Esophagus (tissue), 2 donors: Measurements from ENCODE around the gene BRF1. TPM values are rescaled to one million over a fixed set of nuclear protein-coding genes. Genes with fewer than 3 reads are reported as not detected.

Source experiments
- H3K27ac ChIP-seq, 2 donors: one replicate each; pipeline ENCODE4 v1.5.1; 2013; ENCODE audit warnings: low read depth in 2 of 2, mild to moderate bottlenecking in 2 of 2, inconsistent platforms in 1 of 2, low read length in 1 of 2, moderate library complexity in 1 of 2
- H3K27me3 ChIP-seq, 2 donors: one replicate each; pipeline ENCODE4 v1.6.1; 2013; ENCODE audit warnings: low read length in 2 of 2, control low read depth in 1 of 2, mild to moderate bottlenecking in 1 of 2; ENCODE audit not compliant: insufficient read depth in 2 of 2, control insufficient read depth in 1 of 2
- H3K36me3 ChIP-seq, 2 donors: one replicate each; pipeline ENCODE4 v1.6.1; 2013; ENCODE audit warnings: low read length in 1 of 2; ENCODE audit not compliant: control insufficient read depth in 2 of 2, insufficient read depth in 2 of 2
- H3K4me1 ChIP-seq, 2 donors: one replicate each; pipeline ENCODE4 v1.6.1; 2013; ENCODE audit warnings: low read length in 1 of 2; ENCODE audit not compliant: control insufficient read depth in 2 of 2, insufficient read depth in 2 of 2
- H3K4me3 ChIP-seq, 2 donors: one replicate each; pipeline ENCODE4 v1.5.1; 2013; ENCODE audit warnings: low read length in 2 of 2, mild to moderate bottlenecking in 2 of 2, low read depth in 1 of 2, moderate library complexity in 1 of 2
- H3K9me3 ChIP-seq, 2 donors: one replicate each; pipeline ENCODE4 v1.6.1; 2013; ENCODE audit warnings: mild to moderate bottlenecking in 2 of 2, low read depth in 1 of 2, low read length in 1 of 2, moderate library complexity in 1 of 2; ENCODE audit not compliant: control insufficient read depth in 2 of 2, insufficient read depth in 1 of 2
- WGBS, 2 donors: extraction: QIAGEN DNeasy Blood & Tissue Kit; methylation state at CpG; one replicate each; pipeline ENCODE4 v1.1.7; 2013; 5-methylcytosine and 5-hydroxymethylcytosine counted together
- polyA plus RNA-seq, 2 donors: library from polyadenylated mRNA; stranded (reverse); fragments of 200-250 nt; gene quantifications; one replicate each; pipeline ENCODE4 v1.2.3, GENCODE V29; 2013
- donor health status: healthy with polysubstance abuse.
- donor health status: Bipolar disorder and iron deficiency.

BRF1 gene
- polyA plus RNA-seq, 2 donors = 11.1 to 30.2 TPM

DNA sequence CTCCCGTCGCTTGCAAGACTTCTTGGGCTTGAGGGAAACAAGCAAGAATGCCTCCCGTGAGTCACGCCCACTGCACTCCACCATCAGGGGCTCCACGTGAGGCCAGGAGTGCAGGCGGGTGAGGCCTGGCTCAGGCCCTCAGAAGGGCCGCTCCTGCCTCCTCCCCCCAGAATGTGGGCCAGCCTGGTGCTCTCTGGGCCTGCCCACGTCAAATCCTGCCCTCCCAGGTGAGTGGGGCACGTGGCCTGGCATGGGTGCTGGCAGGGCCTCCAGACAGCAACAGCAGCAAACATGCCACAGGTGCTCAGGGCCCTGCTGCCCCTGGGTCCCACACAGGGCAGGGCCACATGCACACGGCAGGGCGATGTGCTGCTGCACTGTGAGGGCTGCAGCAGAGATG, 83.0 kb downstream of the BRF1 start:
- H3K27ac ChIP-seq = no peak overlapping the region
- H3K9me3 ChIP-seq = peaks cover 0 to 4% of the 10 kb centered on the region in 2 donors
- WGBS, 2 donors = 88 to 91% methylated on average over 11 of the region's 11 CpGs
- H3K4me1 ChIP-seq = peaks cover 0 to 3% of the 10 kb centered on the region in 2 donors
- H3K27me3 ChIP-seq = no peaks in the 10 kb centered on the region
- H3K4me3 ChIP-seq = no peak overlapping the region
- peaks cover 0 to 67% of the 10 kb centered on the region in 2 donors for H3K36me3 ChIP-seq

DNA sequence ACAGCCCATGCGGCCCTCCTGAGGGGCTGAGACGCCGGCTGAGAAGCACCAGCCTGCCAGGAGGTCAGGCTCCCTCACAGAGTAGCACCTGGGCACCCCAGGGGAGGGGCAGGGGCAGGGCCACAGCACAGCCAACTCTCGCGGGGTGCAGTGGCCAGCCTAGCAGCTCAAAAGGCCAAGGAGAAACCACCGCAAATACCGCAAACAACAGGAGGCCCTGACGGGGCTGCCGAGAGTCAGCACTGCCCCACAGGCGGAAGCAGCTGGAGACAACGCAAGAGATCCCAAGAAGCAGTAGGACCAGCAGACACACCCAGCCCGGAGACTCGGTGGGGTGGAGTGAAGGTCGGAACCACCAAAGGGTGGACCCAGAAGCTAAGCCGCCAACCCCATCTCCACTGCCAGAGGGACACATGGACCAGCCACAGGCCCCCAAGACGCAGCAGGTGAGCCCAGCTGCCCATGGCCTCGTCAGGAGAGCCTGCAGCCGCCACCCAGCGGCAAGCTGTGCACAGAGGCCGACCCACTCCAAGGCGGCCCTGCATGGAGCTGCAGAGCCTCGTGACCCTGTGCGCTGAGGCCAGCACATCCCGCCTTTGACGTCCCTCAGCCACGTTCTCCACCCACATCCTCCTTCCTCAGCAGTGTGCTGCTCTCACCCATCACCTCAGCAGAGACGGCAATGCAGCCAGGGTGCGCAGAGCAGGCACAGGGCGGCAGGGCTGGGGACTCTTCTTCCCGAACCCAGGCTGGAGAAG, 84.1 kb downstream of the BRF1 start:
- Histone ChIP-seq H3K27ac (no peak overlapping the region), H3K4me3 (no peak overlapping the region), H3K27me3 (no peaks in the 10 kb centered on the region), H3K36me3 (peaks cover 0 to 71% of the 10 kb centered on the region in 2 donors), H3K4me1 (peaks cover 0 to 3% of the 10 kb centered on the region in 2 donors), H3K9me3 (peaks cover 0 to 4% of the 10 kb centered on the region in 2 donors)
- 92 to 93% methylated on average over 28 to 30 of the region's 30 CpGs for WGBS, 2 donors

DNA sequence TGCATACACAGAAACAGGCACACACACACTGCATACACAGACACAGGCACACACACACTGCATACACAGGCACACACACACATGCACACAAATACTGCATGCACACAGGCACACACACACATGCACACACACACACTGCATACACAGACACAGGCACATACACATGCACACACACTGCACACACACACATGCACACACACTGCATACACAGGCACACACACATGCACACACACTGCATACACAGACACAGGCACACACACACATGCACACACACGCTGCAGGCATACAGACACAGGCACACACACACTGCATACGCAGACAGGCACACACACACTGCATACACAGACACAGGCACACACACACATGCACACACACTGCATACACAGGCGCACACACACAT, 85.2 kb downstream of the BRF1 start:
- H3K27me3 ChIP-seq = no peaks in the 10 kb centered on the region
- H3K4me3 ChIP-seq = no peak overlapping the region
- 97 to 99% methylated on average over 3 of the region's 3 CpGs for WGBS, 2 donors
- H3K9me3 ChIP-seq = peaks cover 0 to 4% of the 10 kb centered on the region in 2 donors
- peaks cover 0 to 3% of the 10 kb centered on the region in 2 donors for H3K4me1 ChIP-seq
- H3K27ac ChIP-seq = no peak overlapping the region
- H3K36me3 ChIP-seq = peaks cover 0 to 69% of the 10 kb centered on the region in 2 donors

DNA sequence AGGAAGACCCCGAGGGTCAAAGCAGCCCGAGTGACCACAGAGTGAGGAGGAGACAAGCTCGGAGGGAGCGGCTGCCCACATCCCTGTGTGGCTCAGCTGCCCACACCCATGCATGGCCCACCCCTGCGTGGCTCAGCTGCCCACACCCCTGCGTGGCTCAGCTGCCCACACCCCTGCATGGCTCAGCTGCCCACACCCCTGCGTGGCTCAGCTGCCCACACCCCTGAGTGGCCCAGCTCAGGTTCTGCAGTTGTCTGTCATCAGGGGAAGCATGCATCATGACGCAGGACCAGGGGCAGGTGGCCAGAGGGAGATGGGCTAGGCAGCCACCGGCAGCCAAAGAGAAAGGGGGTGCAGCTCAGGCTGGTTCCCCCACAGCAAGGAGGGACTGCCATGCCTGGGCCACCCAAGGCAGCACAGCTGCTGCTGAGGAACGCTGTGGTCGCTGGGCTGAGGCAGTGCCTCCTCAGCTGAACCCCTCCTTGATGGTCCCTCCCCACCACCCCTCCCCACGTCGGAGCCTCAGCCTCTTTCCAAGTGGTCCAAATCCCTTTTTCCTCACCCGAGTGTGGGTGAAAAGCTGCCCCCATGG, 86.4 kb downstream of the BRF1 start:
- 88 to 91% methylated on average over 14 of the region's 14 CpGs for WGBS, 2 donors
- Histone ChIP-seq H3K4me1 (peaks cover 0 to 3% of the 10 kb centered on the region in 2 donors), H3K36me3 (peaks cover 0 to 66% of the 10 kb centered on the region in 2 donors)

DNA sequence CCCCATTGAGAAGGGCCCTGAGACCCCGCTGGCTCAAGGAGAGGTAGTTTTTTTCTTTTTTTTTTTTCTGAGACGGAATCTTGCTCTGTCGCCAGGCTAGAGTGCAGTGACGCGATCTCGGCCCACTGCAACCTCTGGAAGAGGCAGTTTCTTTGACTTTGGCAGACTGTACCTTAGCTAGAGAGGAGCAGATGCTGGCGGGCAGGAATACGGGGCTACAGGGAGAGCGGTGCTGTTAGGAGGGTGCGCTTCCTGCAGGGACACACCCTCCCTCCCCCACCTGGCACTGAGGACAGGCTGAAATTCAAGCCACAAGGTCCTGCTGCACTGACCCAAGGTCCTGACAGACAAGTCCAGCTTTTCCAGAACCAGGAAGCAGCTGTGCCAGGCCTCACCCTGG, 87.4 kb downstream of the BRF1 start:
- no peak overlapping the region for H3K4me3 ChIP-seq
- H3K4me1 ChIP-seq = peaks cover 0 to 3% of the 10 kb centered on the region in 2 donors
- WGBS, 2 donors = 88 to 92% methylated on average over 10 of the region's 10 CpGs
- peaks cover 0 to 59% of the 10 kb centered on the region in 2 donors for H3K36me3 ChIP-seq
- H3K27ac ChIP-seq = no peak overlapping the region
- no peaks in the 10 kb centered on the region for H3K27me3 ChIP-seq
- H3K9me3 ChIP-seq = peaks cover 0 to 4% of the 10 kb centered on the region in 2 donors

More for the DNA sequence above, 86.4 kb downstream of the BRF1 start:
- no peak overlapping the region for H3K4me3 ChIP-seq
- no peaks in the 10 kb centered on the region for H3K27me3 ChIP-seq
- peaks cover 0 to 4% of the 10 kb centered on the region in 2 donors for H3K9me3 ChIP-seq
- no peak overlapping the region for H3K27ac ChIP-seq

DNA sequence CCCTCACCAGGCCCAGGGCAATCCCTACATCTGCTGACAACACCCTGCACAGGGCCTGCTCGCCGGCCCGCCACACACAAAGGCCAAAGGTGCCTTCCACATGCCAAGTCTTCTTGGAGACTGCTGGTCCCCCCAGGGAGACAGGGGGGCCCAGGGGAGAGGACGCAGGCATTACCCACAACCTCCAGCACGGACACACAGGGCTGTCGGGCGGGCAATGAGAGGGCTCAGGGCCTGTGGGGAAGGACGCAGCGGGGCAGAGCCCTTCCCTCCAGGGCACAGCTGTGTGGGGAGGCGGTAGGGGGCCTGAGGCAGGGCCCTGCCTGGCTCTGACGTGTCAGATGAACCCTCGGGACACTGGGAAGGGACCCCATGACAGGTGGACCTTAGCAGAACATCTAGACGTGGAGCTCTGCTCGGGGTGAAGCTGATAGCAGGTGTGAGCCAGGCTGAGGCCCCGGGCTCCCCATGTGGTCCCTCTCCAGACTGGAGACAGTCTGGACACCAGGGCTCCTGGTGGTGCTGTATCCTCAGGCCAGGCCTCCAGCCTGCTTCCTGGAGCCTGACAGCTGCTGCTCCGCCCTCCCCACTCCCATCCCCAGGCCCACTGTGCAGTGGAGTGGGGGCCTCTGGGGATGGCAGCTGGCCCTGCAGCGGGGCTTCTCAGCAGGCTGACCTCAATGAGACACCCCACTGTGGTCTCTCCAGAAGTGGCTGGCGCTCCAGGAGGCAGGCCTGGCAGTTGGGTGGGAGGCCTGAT, 88.1 kb downstream of the BRF1 start:
- H3K27ac ChIP-seq = no peak overlapping the region
- peaks cover 0 to 4% of the 10 kb centered on the region in 2 donors for H3K9me3 ChIP-seq
- H3K27me3 ChIP-seq = no peaks in the 10 kb centered on the region
- peaks cover 0 to 3% of the 10 kb centered on the region in 2 donors for H3K4me1 ChIP-seq
- H3K4me3 ChIP-seq = no peak overlapping the region
- peaks cover 0 to 53% of the 10 kb centered on the region in 2 donors for H3K36me3 ChIP-seq
- WGBS, 2 donors = 91 to 92% methylated on average over 18 of the region's 18 CpGs

DNA sequence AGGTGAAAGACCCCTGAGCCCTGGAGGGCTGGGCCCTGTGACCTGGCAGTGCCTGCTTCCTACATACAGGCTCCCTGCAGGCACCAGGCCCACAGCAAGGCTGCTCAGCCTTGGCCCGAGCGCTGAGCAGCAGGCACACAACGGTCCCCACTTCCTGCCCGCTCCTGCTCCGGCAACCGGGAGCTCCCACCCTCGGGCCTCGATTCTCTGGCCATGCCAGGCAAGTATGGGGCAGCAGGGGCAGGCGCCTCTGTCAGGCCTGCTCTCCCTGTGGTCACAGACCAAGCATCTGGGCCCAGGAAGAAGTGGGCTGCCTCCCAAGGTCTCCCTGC, 89.1 kb downstream of the BRF1 start:
- WGBS, 2 donors = 86 to 91% methylated on average over 9 of the region's 9 CpGs

DNA sequence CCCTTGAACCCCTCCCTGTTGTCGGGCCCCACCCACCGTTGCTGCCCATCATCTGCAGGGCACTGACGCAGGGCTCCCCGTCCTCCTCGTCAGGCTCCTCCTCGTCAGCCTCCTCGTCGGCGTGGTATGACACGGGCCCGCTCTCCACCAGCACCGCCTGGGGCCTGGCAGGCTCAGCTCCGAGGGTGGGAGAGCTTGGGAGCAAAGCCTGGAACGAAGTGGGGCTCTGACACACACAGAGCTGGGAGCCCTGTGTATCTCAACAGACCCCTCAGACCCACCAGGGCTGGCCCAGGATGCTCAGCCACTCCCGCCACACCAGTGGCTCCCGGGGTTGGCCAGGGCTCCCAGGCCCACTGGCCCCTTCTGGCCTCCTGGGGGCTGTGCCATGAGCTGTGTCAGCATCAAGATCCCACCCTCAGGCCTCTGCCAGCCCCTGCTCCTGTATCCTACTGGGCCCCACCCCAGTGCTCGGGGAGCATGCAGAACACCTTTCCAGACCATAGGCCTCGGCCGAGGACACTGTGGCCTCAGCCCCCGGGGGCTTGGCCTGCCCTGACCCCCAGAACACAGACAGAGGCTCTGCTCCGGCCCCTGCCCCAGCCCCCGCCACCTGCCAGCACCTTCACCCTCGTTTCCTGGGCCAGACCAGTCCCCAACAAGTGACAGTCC, 89.6 kb downstream of the BRF1 start:
- Histone ChIP-seq H3K27ac (no peak overlapping the region), H3K36me3 (peaks cover 0 to 39% of the 10 kb centered on the region in 2 donors), H3K4me3 (no peak overlapping the region), H3K27me3 (no peaks in the 10 kb centered on the region), H3K4me1 (peaks cover 0 to 6% of the 10 kb centered on the region in 2 donors), H3K9me3 (peaks cover 0 to 4% of the 10 kb centered on the region in 2 donors)
- WGBS, 2 donors = 90 to 95% methylated on average over 23 of the region's 23 CpGs

More for the DNA sequence above, 89.1 kb downstream of the BRF1 start:
- Histone ChIP-seq H3K4me3 (no peak overlapping the region), H3K9me3 (peaks cover 0 to 4% of the 10 kb centered on the region in 2 donors), H3K27ac (no peak overlapping the region), H3K4me1 (peaks cover 0 to 6% of the 10 kb centered on the region in 2 donors), H3K36me3 (peaks cover 0 to 44% of the 10 kb centered on the region in 2 donors), H3K27me3 (no peaks in the 10 kb centered on the region)
